Right ventricle myocardium superior (tissue), 1 donor: ENCODE results near the gene ZNF79. TPM values are rescaled to one million over a fixed set of nuclear protein-coding genes. Genes with fewer than 3 reads are reported as not detected.

Experiments
- ATAC-seq: fragments of 200-7000 bp; cut with Tn5 transposase; one replicate; pipeline ENCODE4 v1.9.1; 2020; ENCODE audit warnings: mild to moderate bottlenecking; ENCODE audit not compliant: poor library complexity
- DNase-seq: peaks from one replicate; pipeline ENCODE4 v3.0.0-alpha.2; 2020
- intact Hi-C: fragments of 100-400 bp; cut with DNase I; formaldehyde crosslinking; loops from one replicate; pipeline ENCODE4 v1.11.2; 2022
- total RNA-seq: library from RNA; stranded (reverse); fragmentation: NEBNext Ultra II Directional; extraction: Animal tissue kit (Norgen Biotek cat#: 25700); gene quantifications from one replicate; pipeline ENCODE4 v1.2.1, GENCODE V29; 2021
- donor health status: DM: no; HTN: yes; CAD: no; lungs with severe emphysema.

Gene ZNF79
- total RNA-seq, 1 donor from 2014 or later, result 5.8 TPM

DNA sequence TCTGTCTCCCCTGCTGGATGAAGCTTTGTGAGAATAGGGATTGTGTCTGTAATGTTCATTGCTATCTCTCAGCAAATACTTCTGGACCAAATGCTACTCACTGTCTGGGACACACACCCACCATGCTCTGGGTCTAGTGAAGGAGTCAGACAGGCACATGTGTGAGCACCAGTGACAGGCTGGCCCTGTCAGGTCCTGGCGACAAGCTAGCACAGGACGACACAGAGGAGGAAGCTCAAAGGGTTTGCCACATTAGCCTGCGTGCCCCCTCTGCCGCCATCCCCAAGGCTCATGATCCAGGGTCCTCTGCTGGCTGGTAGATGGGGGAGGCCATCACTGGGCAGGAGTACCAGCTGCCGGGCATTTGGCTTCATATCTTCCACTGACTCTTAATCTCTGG lies 50.4 kb downstream of the ZNF79 start:
- ATAC-seq, result no peak
- intact Hi-C loops, result no loop called here
- DNase-seq, result no peak

DNA sequence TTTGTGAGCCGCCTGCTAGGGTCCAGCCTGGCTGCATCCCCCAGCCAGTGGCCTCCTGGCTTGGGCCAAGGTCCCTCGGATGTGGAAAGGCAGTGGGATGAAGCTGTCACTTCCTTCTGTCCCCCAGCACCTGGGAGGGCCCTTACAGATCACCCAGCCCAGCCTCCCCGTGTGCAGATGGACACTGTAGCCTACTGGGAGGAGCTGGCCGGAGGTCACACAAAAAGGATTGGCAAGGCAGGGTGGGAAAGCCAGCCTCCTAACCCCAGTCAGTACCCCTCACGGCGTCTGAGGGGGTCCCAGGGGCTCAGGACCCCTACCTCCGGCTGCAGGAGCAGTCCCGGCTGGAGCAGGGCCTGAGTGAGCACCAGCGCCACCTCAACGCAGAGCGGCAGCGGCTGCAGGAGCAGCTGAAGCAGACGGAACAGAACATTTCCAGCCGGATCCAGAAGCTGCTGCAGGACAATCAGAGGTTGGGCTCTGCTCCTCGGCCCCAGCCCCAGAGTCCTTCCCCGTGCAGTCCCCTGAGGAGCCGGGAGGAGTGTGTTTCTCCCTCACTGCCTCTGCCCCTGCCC lies 55.4 kb downstream of the ZNF79 start:
- ATAC-seq (no peak), DNase-seq (no peak)
- intact Hi-C loops, result no loop called here

DNA sequence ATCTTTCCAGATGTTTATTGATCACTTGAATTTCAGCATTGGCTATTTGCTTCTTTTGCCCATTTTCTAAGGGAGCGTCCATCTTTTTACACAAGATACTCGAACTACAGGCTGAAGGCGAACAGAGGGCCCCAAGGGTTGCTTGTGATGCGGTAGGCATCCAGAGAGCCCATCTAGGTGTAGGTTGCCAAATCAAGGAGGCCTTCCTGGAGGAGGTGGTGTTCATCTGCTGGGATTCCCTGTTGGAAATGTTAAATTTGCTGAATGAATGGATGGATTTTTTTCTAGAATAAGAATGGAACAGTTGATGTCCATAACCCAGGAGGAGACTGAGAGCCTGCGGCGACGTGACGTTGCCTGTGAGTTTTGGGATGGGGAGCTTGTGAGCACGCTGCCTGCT lies 58.5 kb downstream of the ZNF79 start:
- DNase-seq, result no peak
- no peak for ATAC-seq
- intact Hi-C loops, result no loop called here

DNA sequence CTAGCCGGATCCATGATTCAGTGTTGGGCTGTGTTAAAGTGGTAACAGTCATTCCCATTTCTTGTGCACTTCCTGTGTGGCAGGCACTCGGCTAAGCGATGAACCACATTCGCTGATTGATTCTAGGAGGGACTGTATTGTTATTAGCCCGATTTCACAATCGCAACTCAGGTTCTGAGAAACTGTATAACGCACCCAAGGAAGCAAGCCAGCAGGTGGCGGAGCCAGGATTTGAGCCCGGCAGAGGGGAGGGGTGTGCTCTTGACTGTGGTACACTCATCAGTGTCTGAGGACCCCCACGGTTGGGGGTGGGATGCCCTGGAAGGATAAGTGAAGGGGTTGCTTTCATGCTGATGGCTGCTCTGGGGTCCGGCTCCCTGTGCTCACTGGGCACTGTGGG lies 61.8 kb downstream of the ZNF79 start:
- intact Hi-C loops, result no loop called here
- DNase-seq, result no peak
- no peak for ATAC-seq

DNA sequence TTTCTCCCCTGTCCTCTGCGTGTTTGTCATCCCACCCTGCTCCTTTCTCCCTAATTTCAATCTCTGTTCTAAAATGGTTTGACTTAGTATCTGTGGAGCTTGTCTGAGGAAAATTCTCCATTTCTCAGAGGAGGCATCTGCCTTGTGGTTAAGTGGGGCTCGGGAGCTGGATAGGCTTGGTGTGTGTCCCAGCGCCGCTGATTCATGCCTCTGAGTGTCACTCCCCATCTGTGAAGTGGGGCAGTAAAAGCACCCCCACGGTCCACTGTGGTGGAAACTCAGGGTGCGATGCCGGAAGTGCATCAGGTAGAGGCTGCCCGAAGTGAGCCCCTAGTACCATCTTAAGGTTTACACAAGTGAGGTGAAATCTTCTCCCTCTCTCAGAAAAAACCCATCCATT lies 64.8 kb downstream of the ZNF79 start:
- ATAC-seq (no peak), DNase-seq (no peak)
- intact Hi-C loops, result no loop called here

DNA sequence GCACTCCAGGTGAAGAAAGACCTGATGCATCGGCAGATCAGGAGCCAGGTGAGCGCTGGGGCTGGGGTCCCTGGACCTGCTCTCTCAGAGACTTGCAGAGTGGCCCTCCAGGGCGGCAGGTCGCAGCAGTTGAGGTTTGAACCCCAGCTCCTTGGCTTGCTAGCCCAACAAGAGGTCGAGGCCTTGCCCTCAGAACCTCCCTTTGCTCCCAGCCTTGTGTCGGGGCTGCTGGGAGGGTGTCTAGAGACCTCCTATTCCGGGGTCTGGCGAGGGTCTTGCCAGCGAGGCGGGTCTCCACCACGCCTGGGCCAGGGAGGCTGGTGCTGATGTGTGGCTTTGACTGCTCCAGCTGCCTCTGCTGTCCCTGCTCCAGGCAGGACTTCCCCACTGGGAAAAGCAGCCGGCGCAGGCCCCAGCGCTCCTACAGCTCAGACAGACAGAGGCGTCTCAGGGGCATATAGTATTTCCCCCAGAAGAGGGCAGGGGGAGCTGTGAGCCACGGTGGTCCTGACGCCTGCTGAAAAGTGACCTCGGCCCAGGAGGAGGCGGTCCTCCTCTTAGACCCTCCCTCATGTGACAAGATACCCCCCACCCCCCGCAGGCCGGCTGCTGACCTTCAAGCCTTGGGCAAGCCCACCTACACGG lies 65.4 kb downstream of the ZNF79 start:
- no peak for ATAC-seq
- intact Hi-C loops, result loop anchor here (10.0 kb wide), 1 partner anchor 225 kb away; the partner anchor contains the start of genes PTRH1 and TTC16

DNA sequence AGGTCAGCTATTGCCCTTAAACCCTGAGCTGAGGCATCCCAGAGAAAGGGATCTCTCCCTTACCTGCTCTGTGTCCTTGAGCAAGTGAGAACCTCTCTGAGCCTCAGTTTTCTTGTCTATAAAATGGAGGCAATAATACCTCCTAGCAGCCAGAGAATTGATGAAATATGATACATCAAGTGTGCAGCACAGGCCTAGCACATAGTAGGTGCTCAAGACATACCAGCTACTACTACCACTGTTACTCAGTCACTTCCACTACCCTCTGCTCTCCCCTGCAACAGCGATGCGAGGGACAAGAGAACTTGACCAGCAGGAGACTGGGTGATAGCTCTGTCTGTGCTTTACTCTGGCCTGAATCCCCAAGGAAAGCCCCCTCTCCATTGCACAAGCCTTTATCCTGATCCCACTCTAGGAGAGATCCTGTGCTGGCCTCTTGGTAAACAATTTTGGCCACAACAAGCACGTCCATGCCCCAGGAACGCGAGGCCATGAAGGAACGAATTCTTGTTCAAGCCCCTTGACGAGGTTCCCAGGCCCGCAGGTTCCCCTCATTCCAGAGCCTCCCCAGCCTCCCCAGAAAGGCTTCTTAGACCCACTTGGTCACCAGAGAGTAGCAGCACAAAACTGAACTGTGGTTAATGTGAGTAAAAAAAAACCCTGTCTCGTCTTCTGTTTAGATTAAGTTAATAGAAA lies 66.5 kb downstream of the ZNF79 start:
- DNase-seq (no peak), ATAC-seq (no peak)
- intact Hi-C loops, result loop anchor here (10.0 kb wide), 1 partner anchor 224 kb away; the partner anchor contains the start of genes PTRH1 and TTC16

More for the DNA sequence above, 65.4 kb downstream of the ZNF79 start:
- no peak for DNase-seq

DNA sequence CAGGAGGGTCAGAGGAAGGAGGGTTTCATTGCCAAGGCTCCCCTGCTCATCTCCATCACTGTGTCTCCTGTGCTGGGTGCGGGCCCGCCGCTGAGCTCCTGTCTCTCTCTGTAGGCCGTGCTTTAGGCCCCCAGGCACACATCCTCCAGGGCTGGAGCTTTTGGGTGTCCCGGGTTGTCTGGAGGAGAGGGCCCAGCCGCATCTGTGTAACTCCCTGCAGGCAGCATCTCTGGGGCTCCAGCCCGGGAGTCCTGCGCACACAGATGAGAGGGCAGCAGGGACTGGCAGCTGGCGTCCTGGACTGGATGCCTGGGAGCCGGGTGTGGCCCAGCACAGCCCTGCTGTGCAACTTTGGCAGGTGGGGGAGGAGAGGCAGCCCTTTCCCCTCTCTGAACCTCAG lies 67.3 kb downstream of the ZNF79 start:
- intact Hi-C loops, result loop anchor here (10.0 kb wide), 1 partner anchor 223 kb away; the partner anchor contains the start of genes PTRH1 and TTC16
- ATAC-seq, result no peak
- no peak for DNase-seq

DNA sequence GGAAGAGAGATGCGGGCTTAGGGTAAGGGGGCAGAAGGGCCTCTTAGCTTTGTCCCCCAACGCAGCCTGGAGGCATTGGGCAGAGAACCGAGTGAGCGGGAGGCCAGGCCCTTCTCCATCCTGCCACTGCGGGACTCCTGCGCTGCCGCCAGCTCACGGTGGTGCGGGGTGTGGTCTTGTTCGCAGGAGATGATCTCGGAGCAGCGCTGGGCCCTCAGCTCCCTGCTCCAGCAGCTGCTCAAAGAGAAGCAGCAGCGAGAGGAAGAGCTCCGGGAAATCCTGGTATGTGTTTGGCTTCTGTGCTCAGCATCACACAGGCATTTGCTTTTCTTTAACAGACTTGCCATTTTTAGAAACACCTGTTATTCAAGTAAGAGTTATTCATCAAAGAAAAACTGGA lies 68.4 kb downstream of the ZNF79 start:
- no peak for ATAC-seq
- intact Hi-C loops, result loop anchor here (10.0 kb wide), 1 partner anchor 222 kb away; the partner anchor contains the start of genes PTRH1 and TTC16
- no peak for DNase-seq

DNA sequence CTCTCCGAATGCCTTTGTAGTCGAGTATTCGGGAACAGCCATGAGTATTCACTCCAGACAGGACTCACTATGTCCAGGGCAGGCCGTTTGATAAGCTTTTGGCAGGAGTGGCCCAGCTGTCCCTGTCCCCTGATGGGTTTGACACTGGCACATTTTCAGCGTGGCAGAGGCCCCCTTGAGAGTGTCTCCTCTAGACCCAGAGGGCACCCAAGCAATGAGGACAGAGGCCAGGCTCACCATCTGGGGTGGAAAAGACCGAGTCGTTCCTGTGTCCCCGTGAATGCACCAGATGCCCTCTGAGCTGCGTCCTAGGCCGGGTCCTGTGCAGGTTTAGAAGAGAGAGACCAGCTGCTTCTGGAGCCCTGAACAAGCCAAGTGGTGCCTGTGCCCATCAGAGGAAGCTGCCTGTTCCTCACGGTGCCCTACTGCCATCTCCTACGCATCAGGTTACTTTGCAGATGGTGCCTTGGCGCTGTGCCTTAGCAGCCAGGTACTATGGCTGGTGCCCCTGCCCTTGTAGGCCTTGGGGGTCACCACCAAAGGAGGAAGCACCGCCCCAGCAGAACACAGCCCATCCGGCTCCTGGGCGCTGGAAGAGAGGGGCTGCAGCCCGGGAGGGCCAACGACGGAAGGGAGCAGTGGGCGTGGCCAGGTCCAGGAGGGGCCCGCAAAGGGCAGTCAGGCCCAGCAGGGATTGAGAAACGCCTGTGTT lies 69.6 kb downstream of the ZNF79 start:
- peak; percentile 77 for ATAC-seq
- intact Hi-C loops, result loop anchor here (10.0 kb wide), 1 partner anchor 221 kb away; the partner anchor contains the start of genes PTRH1 and TTC16

DNA sequence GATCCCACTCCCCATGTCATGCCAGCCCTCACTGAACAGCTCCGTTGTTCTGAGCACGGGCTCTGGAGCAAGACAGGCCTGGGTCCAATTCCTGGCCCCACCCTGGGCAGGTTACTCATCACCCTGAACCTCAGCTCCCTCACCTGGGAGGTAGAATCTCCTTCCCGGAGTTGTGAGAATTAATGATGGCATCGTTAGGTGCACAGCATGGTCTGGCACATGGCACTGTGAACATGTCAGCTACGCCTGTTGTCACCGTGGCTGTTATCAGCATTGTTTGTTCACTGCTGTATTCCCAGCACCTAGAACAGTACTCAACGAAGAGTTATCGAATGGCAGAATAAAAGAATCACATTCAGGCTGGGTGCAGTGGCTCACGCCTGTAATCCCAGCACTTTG lies 70.1 kb downstream of the ZNF79 start:
- ATAC-seq (peak; percentile 73), DNase-seq (no peak)
- intact Hi-C loops, result loop anchor here (10.0 kb wide), 1 partner anchor 220 kb away; the partner anchor contains the start of genes PTRH1 and TTC16

More for the DNA sequence above, 69.6 kb downstream of the ZNF79 start:
- DNase-seq, result peak; percentile 80

Other genes with a start within 250 kb of the ZNF79 start
- gene GARNL3, start 159.6 kb upstream of the ZNF79 start, total RNA-seq, result 12.6 TPM
- 16.6 TPM for gene SLC2A8, start 27.2 kb upstream of the ZNF79 start, total RNA-seq
- gene RPL12, start 27.0 kb downstream of the ZNF79 start, total RNA-seq, result 628 TPM
- gene LRSAM1, start 27.1 kb downstream of the ZNF79 start, total RNA-seq, result 52.1 TPM
- 50.9 TPM for gene STXBP1, start 187.9 kb downstream of the ZNF79 start, total RNA-seq